Endothelial cell of umbilical vein (primary cell): ENCODE data around the gene KAT7. TPM values are rescaled to one million over a fixed set of nuclear protein-coding genes. Genes with fewer than 3 reads are reported as not detected.

ENCODE experiments used
- BruUV-seq: library from RNA; stranded (reverse); fragments of 400-500 nt; replicated peaks from 2 replicates; lab custom pipeline; 2021; lab: Mats Ljungman, UMichigan
- CTCF ChIA-PET: fragments of 300-600, 350-600 bp; sonication (Branson Sonifier 250); formaldehyde crosslinking; loops from one replicate; lab custom pipeline; 2021; ENCODE audit warnings: antibody characterized with exemption, inconsistent platforms; lab: Charles Lee
- POLR2A ChIA-PET: fragments of 300-600, 350-600 bp; sonication (Branson Sonifier 250); formaldehyde crosslinking; loops from one replicate; lab custom pipeline; 2021; ENCODE audit warnings: antibody characterized with exemption, inconsistent platforms; lab: Charles Lee
- DNase-seq: peaks from one replicate; pipeline ENCODE4 v3.0.0-alpha.2; 2011; ENCODE audit warnings: low read depth, low spot score
- FAIRE-seq: peaks from 2 replicates; lab custom pipeline; 2011; peaks lifted over from hg19 to GRCh38; lab: Jason Lieb, UNC
- H2AFZ ChIP-seq: 2 replicates; pipeline ENCODE4 v1.6.0; 2012; ENCODE audit warnings: low read depth, low read length, control low read depth, inconsistent platforms
- H3K27ac ChIP-seq: 2 replicates; pipeline ENCODE4 v1.5.1; 2011; ENCODE audit warnings: low read depth, mild to moderate bottlenecking, control low read depth, low read length, moderate library complexity; ENCODE audit not compliant: insufficient read depth
- H3K27me3 ChIP-seq, 2 experiments: 2 replicates each; pipeline versions ENCODE4 v1.6.0 to v1.6.1; 2011; ENCODE audit warnings: low read length in 2 of 2, mixed read lengths in 1 of 2; ENCODE audit not compliant: control insufficient read depth in 2 of 2, insufficient read depth in 2 of 2
- H3K36me3 ChIP-seq, 2 experiments: 2 replicates in 1 of 2; 3 replicates in 1 of 2; pipeline ENCODE4 v1.5.1; 2011; ENCODE audit warnings: low read length in 2 of 2, mild to moderate bottlenecking in 1 of 2, moderate library complexity in 1 of 2; ENCODE audit not compliant: control insufficient read depth in 2 of 2, insufficient read depth in 2 of 2; ENCODE audit errors: extremely low read depth in 1 of 2
- H3K4me1 ChIP-seq: 3 replicates; pipeline ENCODE4 v1.5.1; 2011; ENCODE audit warnings: mild to moderate bottlenecking, low read length; ENCODE audit not compliant: control insufficient read depth, insufficient read depth; ENCODE audit errors: extremely low read depth
- H3K4me2 ChIP-seq: 2 replicates; pipeline ENCODE4 v1.6.1; 2011; ENCODE audit warnings: low read length, control low read depth, mixed read lengths; ENCODE audit not compliant: insufficient read depth
- H3K4me3 ChIP-seq, 3 experiments: fragments of 200-600 bp in 1 of 3; sonication (generic), shearing (Covaris generic) in 1 of 3; replicated peaks in 1 of 3; 2 replicates each; pipeline ENCODE4 v1.5.1; 2011 to 2016; ENCODE audit warnings: control low read depth in 3 of 3, low read length in 3 of 3, mild to moderate bottlenecking in 2 of 3, inconsistent platforms in 1 of 3, low read depth in 1 of 3, moderate library complexity in 1 of 3; ENCODE audit not compliant: insufficient read depth in 1 of 3
- H3K79me2 ChIP-seq: 2 replicates; pipeline ENCODE4 v1.6.0; 2012; ENCODE audit warnings: low read length, inconsistent platforms; ENCODE audit not compliant: control insufficient read depth, insufficient read depth
- H3K9ac ChIP-seq: replicated peaks from 2 replicates; pipeline ENCODE3; 2011; ENCODE audit warnings: low read length, control low read depth; ENCODE audit not compliant: insufficient read depth; ENCODE audit errors: extremely low read depth
- H3K9me1 ChIP-seq: replicated peaks from 3 replicates; pipeline ENCODE4 v1.6.0; 2011; ENCODE audit warnings: mild to moderate bottlenecking, low read length; ENCODE audit not compliant: control insufficient read depth, insufficient read depth; ENCODE audit errors: extremely low read depth
- H3K9me3 ChIP-seq: replicated peaks from 2 replicates; pipeline ENCODE4 v1.5.1; 2012; ENCODE audit warnings: low read length, inconsistent platforms; ENCODE audit not compliant: control insufficient read depth, insufficient read depth
- H4K20me1 ChIP-seq: replicated peaks from 2 replicates; pipeline ENCODE3; 2011; ENCODE audit warnings: mild to moderate bottlenecking, low read length; ENCODE audit not compliant: control insufficient read depth, insufficient read depth; ENCODE audit errors: extremely low read depth
- EZH2 ChIP-seq: IDR thresholded peaks from 2 replicates; pipeline ENCODE4 v1.6.1; 2012; ENCODE audit warnings: borderline replicate concordance, low read depth, mild to moderate bottlenecking, moderate library complexity, low read length, inconsistent platforms; ENCODE audit not compliant: severe bottlenecking
- FOS ChIP-seq: IDR thresholded peaks from 2 replicates; pipeline ENCODE4 v1.6.1; 2011; ENCODE audit warnings: mild to moderate bottlenecking, low read length, moderate library complexity, borderline replicate concordance; ENCODE audit not compliant: insufficient read depth
- MYC ChIP-seq: IDR thresholded peaks from one replicate; pipeline ENCODE4 v1.6.1; 2011; ENCODE audit warnings: mild to moderate bottlenecking, low read depth, low read length
- POLR2A ChIP-seq: IDR thresholded peaks from 2 replicates; pipeline ENCODE4 v1.6.1; 2012; ENCODE audit warnings: low read depth, mild to moderate bottlenecking, control low read depth, low read length
- POLR2AphosphoS5 ChIP-seq: IDR thresholded peaks from 2 replicates; pipeline ENCODE4 v1.6.1; 2012; ENCODE audit warnings: low read depth, mild to moderate bottlenecking, control low read depth, low read length, moderate library complexity; ENCODE audit not compliant: insufficient read depth
- dilution Hi-C: fragments of 300-500 bp; cut with MboI; formaldehyde crosslinking; loops from one replicate; pipeline ENCODE4 v1.15.0; 2019; ENCODE audit warnings: low sequenced_read_pairs; ENCODE audit not compliant: extremely low pct_ligation_motif_present
- intact Hi-C: fragments of 100-400 bp; cut with micrococcal nuclease; formaldehyde crosslinking; loops from one replicate; pipeline ENCODE4 v1.10.0; 2022
- polyA plus RNA-seq, 4 experiments: library from polyadenylated mRNA; depleted of rRNA in 3 of 4; stranded (reverse) in 3 of 4; unstranded in 1 of 4; fragments of >200 nt; gene quantifications; 2 replicates each; pipeline versions ENCODE4 v1.2.1 to v1.2.3, GENCODE V29; 2011 to 2012; ENCODE audit warnings: missing spikeins in 1 of 4
- total RNA-seq: library from RNA; stranded (reverse); gene quantifications from 2 replicates; pipeline ENCODE4 v1.2.3, GENCODE V29; 2021
- TF ChIP-seq, protein P1 (sequence below), 2 donors: IDR thresholded peaks; 1 replicate in 1 of 2; 2 replicates in 1 of 2; pipeline ENCODE4 v1.5.1; 2011; ENCODE audit warnings: low read length in 2 of 2, mild to moderate bottlenecking in 2 of 2, moderate library complexity in 2 of 2, control low read depth in 1 of 2, inconsistent platforms in 1 of 2, low read depth in 1 of 2; ENCODE audit not compliant: insufficient read depth in 1 of 2; ENCODE audit errors: extremely low read depth in 1 of 2

Gene KAT7
- total and polyA plus RNA-seq, 2 donors (not counting 3 experiments of a cell fraction or from before 2014, with no cell fraction given) = 44.5 to 66.2 TPM

DNA sequence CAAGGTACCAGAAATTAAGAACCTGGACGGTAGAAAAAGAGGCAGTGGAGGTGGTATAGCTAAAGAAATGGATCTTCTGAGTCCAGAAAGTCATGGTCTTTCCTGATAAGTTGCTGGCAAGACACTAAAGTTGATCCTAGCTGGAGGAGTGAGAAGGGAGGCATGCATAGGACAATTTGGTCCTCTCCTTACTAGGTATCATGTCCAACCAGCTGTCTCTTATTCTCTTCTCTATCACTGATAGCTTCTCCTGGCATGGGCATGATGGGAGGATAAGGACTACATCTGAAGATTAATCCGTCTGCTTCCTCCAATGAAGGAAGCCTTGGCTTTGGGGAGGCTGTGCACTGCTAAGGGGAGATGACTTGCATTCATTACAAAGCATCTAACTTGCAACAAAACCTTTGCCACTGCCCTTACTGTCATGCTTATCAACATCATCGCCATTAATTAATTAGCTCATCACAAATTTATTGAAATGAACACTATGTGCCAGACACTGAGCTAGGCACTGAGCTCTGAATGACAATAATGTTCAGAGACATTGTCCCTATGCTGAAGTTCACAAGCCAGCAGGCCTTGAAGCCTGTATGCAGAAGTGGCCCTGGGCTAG is 21.5 kb upstream of the KAT7 start:
- H2AFZ ChIP-seq = no peak overlapping the region
- H4K20me1 ChIP-seq = no peaks in the 10 kb centered on the region
- TF ChIP-seq MYC = no peak
- TF ChIP-seq FOS = no peak
- TF ChIP-seq EZH2 = no peak
- TF ChIP-seq, protein P1, sequence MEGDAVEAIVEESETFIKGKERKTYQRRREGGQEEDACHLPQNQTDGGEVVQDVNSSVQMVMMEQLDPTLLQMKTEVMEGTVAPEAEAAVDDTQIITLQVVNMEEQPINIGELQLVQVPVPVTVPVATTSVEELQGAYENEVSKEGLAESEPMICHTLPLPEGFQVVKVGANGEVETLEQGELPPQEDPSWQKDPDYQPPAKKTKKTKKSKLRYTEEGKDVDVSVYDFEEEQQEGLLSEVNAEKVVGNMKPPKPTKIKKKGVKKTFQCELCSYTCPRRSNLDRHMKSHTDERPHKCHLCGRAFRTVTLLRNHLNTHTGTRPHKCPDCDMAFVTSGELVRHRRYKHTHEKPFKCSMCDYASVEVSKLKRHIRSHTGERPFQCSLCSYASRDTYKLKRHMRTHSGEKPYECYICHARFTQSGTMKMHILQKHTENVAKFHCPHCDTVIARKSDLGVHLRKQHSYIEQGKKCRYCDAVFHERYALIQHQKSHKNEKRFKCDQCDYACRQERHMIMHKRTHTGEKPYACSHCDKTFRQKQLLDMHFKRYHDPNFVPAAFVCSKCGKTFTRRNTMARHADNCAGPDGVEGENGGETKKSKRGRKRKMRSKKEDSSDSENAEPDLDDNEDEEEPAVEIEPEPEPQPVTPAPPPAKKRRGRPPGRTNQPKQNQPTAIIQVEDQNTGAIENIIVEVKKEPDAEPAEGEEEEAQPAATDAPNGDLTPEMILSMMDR (IDR thresholded peaks at IDR 0.05; ENCODE audit: extremely low read depth in 1 of 2, insufficient read depth in 1 of 2, low read depth in 1 of 2, low read length in 2 of 2) = no peak
- no peak for TF ChIP-seq POLR2AphosphoS5
- no peak for TF ChIP-seq POLR2A
- ChIA-PET CTCF (interaction anchor here (0.9 kb wide), 1 partner anchor 21 kb away, joined by 3 read pairs; the partner anchor contains the start of gene KAT7), POLR2A (no interaction called here)
- no peaks in the 10 kb centered on the region for H3K79me2 ChIP-seq
- no peaks in the 10 kb centered on the region for H3K9me1 ChIP-seq
- H3K9me3 ChIP-seq = no peaks in the 10 kb centered on the region
- BruUV-seq = no TSS peak
- H3K36me3 ChIP-seq = no peaks in the 10 kb centered on the region
- H3K9ac ChIP-seq = no peak overlapping the region
- H3K4me3 ChIP-seq = no peak overlapping the region
- intact Hi-C loops = loop anchor here (1.0 kb wide), 1 partner anchor 202 kb away; no protein-coding TSS in a partner anchor
- DNase-seq = no peak
- no peak overlapping the region for H3K27ac ChIP-seq
- H3K4me1 ChIP-seq = peaks cover 14% of the 10 kb centered on the region
- FAIRE-seq = no peak
- peaks cover 15 to 39% of the 10 kb centered on the region in 2 experiments for H3K27me3 ChIP-seq
- dilution Hi-C loops = no loop called here
- H3K4me2 ChIP-seq = no peak overlapping the region
